CD4-positive, alpha-beta T cell treated with Interferon gamma for 1 hour (primary cell): ENCODE data around the gene UBE2H.
"Not testable (repeated sequence)": the region's sequence is repeated elsewhere in the genome, so short reads cannot be mapped to it uniquely, and the experiment has no call there.

ENCODE experiments used
- DNase-seq: peaks from one replicate; pipeline ENCODE4 v3.0.0-alpha.2; 2020

Gene UBE2H

GRCh38 chr7:129866251-129866650, 86.5 kb downstream of the UBE2H start:
- no peak for DNase-seq

- DNase-seq, result no peak
Observed at GRCh38 chr7:129865925-129866201, 86.9 kb downstream of the UBE2H start.

GRCh38 chr7:129865093-129865924, 87.5 kb downstream of the UBE2H start:
- no peak for DNase-seq

GRCh38 chr7:129864676-129865075, 88.1 kb downstream of the UBE2H start:
- not testable (repeated sequence) for DNase-seq

GRCh38 chr7:129864042-129864441, 88.7 kb downstream of the UBE2H start:
- no peak for DNase-seq

- DNase-seq, result no peak
Observed at GRCh38 chr7:129862682-129863081, 90.1 kb downstream of the UBE2H start.

- DNase-seq, result not testable (repeated sequence)
Observed at GRCh38 chr7:129860784-129861183, 92.0 kb downstream of the UBE2H start.

GRCh38 chr7:129859183-129859582, 93.6 kb downstream of the UBE2H start:
- no peak for DNase-seq

GRCh38 chr7:129858490-129858889, 94.3 kb downstream of the UBE2H start:
- no peak for DNase-seq

GRCh38 chr7:129857313-129857712, 95.4 kb downstream of the UBE2H start:
- no peak for DNase-seq

GRCh38 chr7:129855935-129856717, 96.6 kb downstream of the UBE2H start:
- no peak for DNase-seq

- no peak for DNase-seq
Observed at GRCh38 chr7:129855234-129855673, 97.5 kb downstream of the UBE2H start.

GRCh38 chr7:129854401-129854800, 98.4 kb downstream of the UBE2H start:
- DNase-seq, result no peak

- no peak for DNase-seq
Observed at GRCh38 chr7:129853661-129854268, 99.0 kb downstream of the UBE2H start.

- no peak for DNase-seq
Observed at GRCh38 chr7:129851809-129852208, 101.0 kb downstream of the UBE2H start.

- DNase-seq, result no peak
Observed at GRCh38 chr7:129851174-129851573, 101.6 kb downstream of the UBE2H start.

GRCh38 chr7:129848436-129848835, 104.3 kb downstream of the UBE2H start:
- DNase-seq, result no peak

GRCh38 chr7:129845972-129846327, 106.8 kb downstream of the UBE2H start:
- no peak for DNase-seq

GRCh38 chr7:129845178-129845971, 107.4 kb downstream of the UBE2H start:
- no peak for DNase-seq

GRCh38 chr7:129843978-129844840, 108.6 kb downstream of the UBE2H start:
- DNase-seq, result no peak

- no peak for DNase-seq
Observed at GRCh38 chr7:129843365-129843898, 109.3 kb downstream of the UBE2H start.

GRCh38 chr7:129841465-129841864, 111.3 kb downstream of the UBE2H start:
- DNase-seq, result no peak
